ENCODE data around the gene SPRR2B.
"Not testable (repeated sequence)": the region's sequence is repeated elsewhere in the genome, so short reads cannot be mapped to it uniquely, and the experiment has no call there.

Gene SPRR2B

GRCh38 chr1:153071511-153071910, at the start of gene SPRR2B:
SPRR2B (minus strand) TSS chr1:153071611; CDS start chr1:153070839, 772 bp downstream.
- H3K27ac ChIP-seq: no peak within 1 kb of the TSS
- no peak for TF ChIP-seq CTCF (conservative IDR thresholded peaks at IDR 0.05)

GRCh38 chr1:153120945-153121344, 49.5 kb upstream of the SPRR2B start:
- no peak for TF ChIP-seq CTCF (conservative IDR thresholded peaks at IDR 0.05)
- no peak overlapping the region for H3K27ac ChIP-seq

GRCh38 chr1:153119491-153119971, 48.1 kb upstream of the SPRR2B start:
- peak overlapping the region; percentile 47; the same call in 1 of the 2 replicates for H3K27ac ChIP-seq
- no peak for TF ChIP-seq CTCF (conservative IDR thresholded peaks at IDR 0.05)

GRCh38 chr1:153115264-153115663, 43.9 kb upstream of the SPRR2B start:
- H3K27ac ChIP-seq: not testable (repeated sequence)

GRCh38 chr1:153113416-153113815, 42.0 kb upstream of the SPRR2B start, which contains the start of gene SPRR2F:
SPRR2F (minus strand) TSS chr1:153113516; CDS start chr1:153112733, 783 bp downstream.
- no peak within 1 kb of the TSS for H3K27ac ChIP-seq
- no peak for TF ChIP-seq CTCF (conservative IDR thresholded peaks at IDR 0.05)

GRCh38 chr1:153112454-153112853, 41.0 kb upstream of the SPRR2B start:
- not testable (repeated sequence) for H3K27ac ChIP-seq

- no peak overlapping the region for H3K27ac ChIP-seq
- no peak for TF ChIP-seq CTCF (conservative IDR thresholded peaks at IDR 0.05)
Observed at GRCh38 chr1:153100245-153100644, 28.8 kb upstream of the SPRR2B start.

- TF ChIP-seq CTCF (conservative IDR thresholded peaks at IDR 0.05): no peak
- no peak overlapping the region for H3K27ac ChIP-seq
Observed at GRCh38 chr1:153099461-153100045, 28.1 kb upstream of the SPRR2B start.
